HepG2 (cell line): ENCODE results near the gene TMEM86B. TPM values are rescaled to one million over a fixed set of nuclear protein-coding genes. Genes with fewer than 3 reads are reported as not detected.

Experiments used
- AGO1 ChIP-seq: fragments of 200-400 bp; formaldehyde crosslinking; IDR thresholded peaks from 2 replicates; pipeline ENCODE4 v1.6.1; 2017; ENCODE audit warnings: mild to moderate bottlenecking, low read depth, low read length, moderate library complexity; ENCODE audit not compliant: poor library complexity, severe bottlenecking
- GZF1 ChIP-seq: sonication (generic); formaldehyde crosslinking; IDR thresholded peaks from 2 replicates; pipeline ENCODE4 v1.5.1; 2020; ENCODE audit warnings: mild to moderate bottlenecking, missing genetic modification reagents
- HMG20B ChIP-seq: conservative IDR thresholded peaks from 2 replicates; pipeline ENCODE4 v1.6.1; 2016; ENCODE audit warnings: missing genetic modification reagents, missing compliant biosample characterization
- MAF1 ChIP-seq: sonication (generic); formaldehyde crosslinking; IDR thresholded peaks from 2 replicates; pipeline ENCODE4 v1.5.0; 2020; ENCODE audit warnings: missing genetic modification reagents, borderline replicate concordance
- PTBP1 ChIP-seq: fragments of 200-400 bp; formaldehyde crosslinking; IDR thresholded peaks from 2 replicates; pipeline ENCODE4 v1.6.1; 2018; ENCODE audit warnings: low read length, low read depth; ENCODE audit not compliant: poor library complexity, severe bottlenecking
- RAD21 ChIP-seq: fragments of 450-650 bp; formaldehyde crosslinking; IDR thresholded peaks from 2 replicates; pipeline ENCODE4 v1.5.0; 2020; ENCODE audit warnings: mild to moderate bottlenecking
- TBP ChIP-seq: sonication (generic); formaldehyde crosslinking; IDR thresholded peaks from 2 replicates; pipeline ENCODE4 v1.5.0; 2020; ENCODE audit warnings: missing genetic modification reagents
- WIZ ChIP-seq: sonication (generic); formaldehyde crosslinking; IDR thresholded peaks from 2 replicates; pipeline ENCODE4 v1.5.1; 2020; ENCODE audit warnings: mild to moderate bottlenecking, missing genetic modification reagents
- ZNF7 ChIP-seq: IDR thresholded peaks from 2 replicates; pipeline ENCODE4 v1.6.1; 2016; ENCODE audit warnings: missing biosample characterization, missing genetic modification reagents
- ZNF788 ChIP-seq: sonication (generic); formaldehyde crosslinking; IDR thresholded peaks from 2 replicates; pipeline ENCODE4 v1.5.0; 2020; ENCODE audit warnings: mild to moderate bottlenecking, missing genetic modification reagents, borderline replicate concordance
- polyA plus RNA-seq, 8 experiments: library from polyadenylated mRNA; depleted of rRNA in 3 of 8; stranded (reverse) in 7 of 8; unstranded in 1 of 8; fragments of >200 nt; fragmentation: Illumina TruSeq in 4 of 8; extraction: Trizol in 4 of 8; gene quantifications; 2 replicates each; pipeline versions ENCODE4 v1.2.1 to v1.2.3, GENCODE V29; 2011 to 2016; ENCODE audit warnings: low read depth in 4 of 8, missing spikeins in 1 of 8, mixed read lengths in 1 of 8; ENCODE audit not compliant: insufficient read depth in 1 of 8
- total RNA-seq, 5 experiments: library from RNA; depleted of rRNA; stranded (reverse); fragments of >200 nt; fragmentation: Illumina TruSeq; extraction: Trizol; gene quantifications; 2 replicates each; pipeline ENCODE4 v1.2.3, GENCODE V29; 2016; ENCODE audit warnings: low read depth in 1 of 5
- TF ChIP-seq, protein P1 (sequence below): sonication (generic); formaldehyde crosslinking; IDR thresholded peaks from 2 replicates; pipeline ENCODE4 v1.4.0; 2020; ENCODE audit warnings: missing genetic modification reagents
- TF ChIP-seq, protein P2 (sequence below): sonication (generic); formaldehyde crosslinking; IDR thresholded peaks from one replicate; pipeline ENCODE4 v1.5.1; 2020; ENCODE audit warnings: mild to moderate bottlenecking, missing genetic modification reagents; ENCODE audit errors: not compliant biosample characterization
- TF ChIP-seq, protein P3 (sequence below): IDR thresholded peaks from 2 replicates; pipeline ENCODE4 v1.6.1; 2016
- TF ChIP-seq, protein P4 (sequence below): sonication (generic); formaldehyde crosslinking; IDR thresholded peaks from 2 replicates; pipeline ENCODE4 v1.5.0; 2020; ENCODE audit warnings: missing genetic modification reagents

TMEM86B gene
- total and polyA plus RNA-seq, 2 of the 13 experiments (the other 11 are each of a cell fraction or from before 2014, with no cell fraction given) = 7.7 to 9.6 TPM

DNA sequence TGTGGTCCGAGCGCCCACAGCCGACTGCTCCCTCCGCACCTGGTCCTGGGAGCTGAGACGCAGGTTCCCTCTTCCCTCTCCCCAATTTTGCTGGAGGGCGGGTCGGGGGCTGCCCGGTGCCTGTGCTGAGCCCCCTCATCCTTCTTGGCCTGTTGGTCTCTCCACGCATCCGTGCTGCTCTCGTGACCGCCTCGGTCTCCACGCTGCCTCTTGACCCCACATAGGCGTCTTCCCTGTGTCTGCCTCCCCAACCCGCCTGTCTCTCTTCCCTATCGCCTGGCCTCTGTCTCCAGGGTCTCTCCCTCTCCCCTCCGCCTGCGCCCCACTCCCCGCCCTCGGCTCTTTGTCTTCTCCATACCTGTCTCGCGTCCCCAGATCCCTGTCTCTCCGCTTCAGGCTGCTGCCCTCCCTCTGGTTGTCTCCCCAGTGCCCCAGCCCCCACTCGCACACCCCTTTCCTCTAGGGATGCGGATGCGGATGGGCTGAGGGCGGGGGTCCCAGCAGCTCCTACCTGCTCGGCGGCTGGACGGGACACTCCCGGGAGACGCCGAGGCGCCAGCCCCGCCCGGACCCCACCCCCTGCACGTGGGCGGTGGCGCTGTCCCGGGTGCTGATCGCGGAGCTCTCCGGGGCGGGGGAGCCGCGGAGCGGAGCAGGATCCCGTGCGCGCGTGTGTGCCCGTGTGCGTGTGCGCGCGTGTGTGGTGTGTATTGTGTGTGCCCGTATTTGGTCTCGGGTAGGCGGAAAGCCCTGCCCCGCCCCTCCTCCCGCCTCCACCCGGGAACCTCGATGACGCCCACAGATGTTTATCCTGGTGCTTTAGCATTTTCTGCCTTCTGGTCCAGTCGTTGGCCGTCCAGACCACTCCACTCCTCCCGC is 48.7 kb downstream of the TMEM86B start, which contains the start of gene SYT5 (continued):
- TF ChIP-seq ZNF788 (CRISPR knock-in tag) (no peak), WIZ (CRISPR knock-in tag) (no peak), RAD21 (CRISPR knock-in tag) (no peak), GZF1 (CRISPR knock-in tag) (no peak), ZNF7 (CRISPR knock-in tag) (no peak), HMG20B (CRISPR knock-in tag) (no peak), TBP (CRISPR knock-in tag) (no peak), MAF1 (CRISPR knock-in tag) (no peak), AGO1 (peak; percentile 77), PTBP1 (no peak)
- TF ChIP-seq, protein P1, sequence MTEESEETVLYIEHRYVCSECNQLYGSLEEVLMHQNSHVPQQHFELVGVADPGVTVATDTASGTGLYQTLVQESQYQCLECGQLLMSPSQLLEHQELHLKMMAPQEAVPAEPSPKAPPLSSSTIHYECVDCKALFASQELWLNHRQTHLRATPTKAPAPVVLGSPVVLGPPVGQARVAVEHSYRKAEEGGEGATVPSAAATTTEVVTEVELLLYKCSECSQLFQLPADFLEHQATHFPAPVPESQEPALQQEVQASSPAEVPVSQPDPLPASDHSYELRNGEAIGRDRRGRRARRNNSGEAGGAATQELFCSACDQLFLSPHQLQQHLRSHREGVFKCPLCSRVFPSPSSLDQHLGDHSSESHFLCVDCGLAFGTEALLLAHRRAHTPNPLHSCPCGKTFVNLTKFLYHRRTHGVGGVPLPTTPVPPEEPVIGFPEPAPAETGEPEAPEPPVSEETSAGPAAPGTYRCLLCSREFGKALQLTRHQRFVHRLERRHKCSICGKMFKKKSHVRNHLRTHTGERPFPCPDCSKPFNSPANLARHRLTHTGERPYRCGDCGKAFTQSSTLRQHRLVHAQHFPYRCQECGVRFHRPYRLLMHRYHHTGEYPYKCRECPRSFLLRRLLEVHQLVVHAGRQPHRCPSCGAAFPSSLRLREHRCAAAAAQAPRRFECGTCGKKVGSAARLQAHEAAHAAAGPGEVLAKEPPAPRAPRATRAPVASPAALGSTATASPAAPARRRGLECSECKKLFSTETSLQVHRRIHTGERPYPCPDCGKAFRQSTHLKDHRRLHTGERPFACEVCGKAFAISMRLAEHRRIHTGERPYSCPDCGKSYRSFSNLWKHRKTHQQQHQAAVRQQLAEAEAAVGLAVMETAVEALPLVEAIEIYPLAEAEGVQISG = 0 out of 2 replicates have a peak, but pooled peaks have one; percentile 31
- TF ChIP-seq, protein P2, sequence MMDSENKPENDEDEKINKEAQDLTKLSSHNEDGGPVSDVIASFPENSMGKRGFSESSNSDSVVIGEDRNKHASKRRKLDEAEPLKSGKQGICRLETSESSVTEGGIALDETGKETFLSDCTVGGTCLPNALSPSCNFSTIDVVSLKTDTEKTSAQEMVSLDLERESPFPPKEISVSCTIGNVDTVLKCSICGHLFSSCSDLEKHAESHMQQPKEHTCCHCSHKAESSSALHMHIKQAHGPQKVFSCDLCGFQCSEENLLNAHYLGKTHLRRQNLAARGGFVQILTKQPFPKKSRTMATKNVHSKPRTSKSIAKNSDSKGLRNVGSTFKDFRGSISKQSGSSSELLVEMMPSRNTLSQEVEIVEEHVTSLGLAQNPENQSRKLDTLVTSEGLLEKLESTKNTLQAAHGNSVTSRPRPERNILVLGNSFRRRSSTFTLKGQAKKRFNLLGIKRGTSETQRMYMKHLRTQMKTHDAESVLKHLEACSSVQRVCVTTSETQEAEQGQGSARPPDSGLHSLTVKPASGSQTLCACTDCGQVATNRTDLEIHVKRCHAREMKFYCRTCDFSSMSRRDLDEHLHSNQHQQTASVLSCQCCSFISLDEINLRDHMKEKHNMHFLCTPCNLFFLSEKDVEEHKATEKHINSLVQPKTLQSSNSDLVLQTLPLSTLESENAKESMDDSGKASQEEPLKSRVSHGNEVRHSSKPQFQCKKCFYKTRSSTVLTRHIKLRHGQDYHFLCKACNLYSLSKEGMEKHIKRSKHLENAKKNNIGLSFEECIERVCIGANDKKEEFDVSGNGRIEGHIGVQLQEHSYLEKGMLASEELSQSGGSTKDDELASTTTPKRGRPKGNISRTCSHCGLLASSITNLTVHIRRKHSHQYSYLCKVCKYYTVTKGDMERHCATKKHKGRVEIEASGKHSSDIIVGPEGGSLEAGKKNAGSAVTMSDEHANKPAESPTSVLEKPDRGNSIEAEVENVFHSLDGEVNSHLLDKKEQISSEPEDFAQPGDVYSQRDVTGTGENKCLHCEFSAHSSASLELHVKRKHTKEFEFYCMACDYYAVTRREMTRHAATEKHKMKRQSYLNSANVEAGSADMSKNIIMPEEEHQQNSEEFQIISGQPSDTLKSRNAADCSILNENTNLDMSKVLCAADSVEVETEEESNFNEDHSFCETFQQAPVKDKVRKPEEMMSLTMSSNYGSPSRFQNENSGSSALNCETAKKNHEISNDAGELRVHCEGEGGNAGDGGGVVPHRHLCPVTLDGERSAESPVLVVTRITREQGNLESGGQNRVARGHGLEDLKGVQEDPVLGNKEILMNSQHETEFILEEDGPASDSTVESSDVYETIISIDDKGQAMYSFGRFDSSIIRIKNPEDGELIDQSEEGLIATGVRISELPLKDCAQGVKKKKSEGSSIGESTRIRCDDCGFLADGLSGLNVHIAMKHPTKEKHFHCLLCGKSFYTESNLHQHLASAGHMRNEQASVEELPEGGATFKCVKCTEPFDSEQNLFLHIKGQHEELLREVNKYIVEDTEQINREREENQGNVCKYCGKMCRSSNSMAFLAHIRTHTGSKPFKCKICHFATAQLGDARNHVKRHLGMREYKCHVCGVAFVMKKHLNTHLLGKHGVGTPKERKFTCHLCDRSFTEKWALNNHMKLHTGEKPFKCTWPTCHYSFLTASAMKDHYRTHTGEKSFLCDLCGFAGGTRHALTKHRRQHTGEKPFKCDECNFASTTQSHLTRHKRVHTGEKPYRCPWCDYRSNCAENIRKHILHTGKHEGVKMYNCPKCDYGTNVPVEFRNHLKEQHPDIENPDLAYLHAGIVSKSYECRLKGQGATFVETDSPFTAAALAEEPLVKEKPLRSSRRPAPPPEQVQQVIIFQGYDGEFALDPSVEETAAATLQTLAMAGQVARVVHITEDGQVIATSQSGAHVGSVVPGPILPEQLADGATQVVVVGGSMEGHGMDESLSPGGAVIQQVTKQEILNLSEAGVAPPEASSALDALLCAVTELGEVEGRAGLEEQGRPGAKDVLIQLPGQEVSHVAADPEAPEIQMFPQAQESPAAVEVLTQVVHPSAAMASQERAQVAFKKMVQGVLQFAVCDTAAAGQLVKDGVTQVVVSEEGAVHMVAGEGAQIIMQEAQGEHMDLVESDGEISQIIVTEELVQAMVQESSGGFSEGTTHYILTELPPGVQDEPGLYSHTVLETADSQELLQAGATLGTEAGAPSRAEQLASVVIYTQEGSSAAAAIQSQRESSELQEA (CRISPR knock-in tag) = no peak
- TF ChIP-seq, protein P3, sequence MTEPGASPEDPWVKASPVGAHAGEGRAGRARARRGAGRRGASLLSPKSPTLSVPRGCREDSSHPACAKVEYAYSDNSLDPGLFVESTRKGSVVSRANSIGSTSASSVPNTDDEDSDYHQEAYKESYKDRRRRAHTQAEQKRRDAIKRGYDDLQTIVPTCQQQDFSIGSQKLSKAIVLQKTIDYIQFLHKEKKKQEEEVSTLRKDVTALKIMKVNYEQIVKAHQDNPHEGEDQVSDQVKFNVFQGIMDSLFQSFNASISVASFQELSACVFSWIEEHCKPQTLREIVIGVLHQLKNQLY (CRISPR knock-in tag) = no peak
- TF ChIP-seq, protein P4, sequence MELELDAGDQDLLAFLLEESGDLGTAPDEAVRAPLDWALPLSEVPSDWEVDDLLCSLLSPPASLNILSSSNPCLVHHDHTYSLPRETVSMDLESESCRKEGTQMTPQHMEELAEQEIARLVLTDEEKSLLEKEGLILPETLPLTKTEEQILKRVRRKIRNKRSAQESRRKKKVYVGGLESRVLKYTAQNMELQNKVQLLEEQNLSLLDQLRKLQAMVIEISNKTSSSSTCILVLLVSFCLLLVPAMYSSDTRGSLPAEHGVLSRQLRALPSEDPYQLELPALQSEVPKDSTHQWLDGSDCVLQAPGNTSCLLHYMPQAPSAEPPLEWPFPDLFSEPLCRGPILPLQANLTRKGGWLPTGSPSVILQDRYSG (CRISPR knock-in tag) = no peak
